ENCODE measurements around the gene BTG2. TPM values are rescaled to one million over a fixed set of nuclear protein-coding genes. Genes with fewer than 3 reads are reported as not detected.
A peak's percentile ranks its signal among the peaks of the same experiment; 100 is the strongest.

BTG2 gene
- total RNA-seq, 1 donor from 2014 or later: 83.5 TPM

- ATAC-seq: peak; percentile 0
- DNase-seq (ENCODE audit: low spot score): peak; percentile 85
- intact Hi-C loops (cut with DNase I): no loop called here
Measured at GRCh38 chr1:203325418-203326091, 20.2 kb downstream of the BTG2 start.

GRCh38 chr1:203326830-203327683 lies 21.7 kb downstream of the BTG2 start:
- peak; percentile 97 for DNase-seq (ENCODE audit: low spot score)
- ATAC-seq: peak; percentile 92
- intact Hi-C loops (cut with DNase I): no loop called here

GRCh38 chr1:203327684-203328457 lies 22.6 kb downstream of the BTG2 start:
- ATAC-seq (peak; percentile 71), DNase-seq (ENCODE audit: low spot score) (peak; percentile 78)
- intact Hi-C loops (cut with DNase I): no loop called here

- intact Hi-C loops (cut with DNase I): no loop called here
- no peak for DNase-seq (ENCODE audit: low spot score)
Measured at GRCh38 chr1:203328714-203329122, 23.4 kb downstream of the BTG2 start.

GRCh38 chr1:203331224-203331623 lies 25.9 kb downstream of the BTG2 start:
- intact Hi-C loops (cut with DNase I): no loop called here
- DNase-seq (ENCODE audit: low spot score): no peak
- no peak for ATAC-seq

More at GRCh38 chr1:203328714-203329122, 23.4 kb downstream of the BTG2 start:
- ATAC-seq: no peak

GRCh38 chr1:203335503-203335902 lies 30.2 kb downstream of the BTG2 start:
- intact Hi-C loops (cut with DNase I): loop anchor here (2.0 kb wide), 1 partner anchor 63 kb away; no protein-coding TSS in a partner anchor
- ATAC-seq (no peak), DNase-seq (ENCODE audit: low spot score) (no peak)

GRCh38 chr1:203336097-203336496 lies 30.8 kb downstream of the BTG2 start:
- ATAC-seq (no peak), DNase-seq (ENCODE audit: low spot score) (no peak)
- intact Hi-C loops (cut with DNase I): no loop called here

- intact Hi-C loops (cut with DNase I): no loop called here
- ATAC-seq: peak; percentile 49
Measured at GRCh38 chr1:203338335-203339036, 33.2 kb downstream of the BTG2 start.

GRCh38 chr1:203340112-203340790 lies 34.9 kb downstream of the BTG2 start:
- peak; percentile 85 for ATAC-seq
- peak; percentile 79 for DNase-seq (ENCODE audit: low spot score)
- intact Hi-C loops (cut with DNase I): loop anchor here (5.0 kb wide), 1 partner anchor 142 kb away; no protein-coding TSS in a partner anchor

More at GRCh38 chr1:203338335-203339036, 33.2 kb downstream of the BTG2 start:
- DNase-seq (ENCODE audit: low spot score): peak; percentile 79

GRCh38 chr1:203342192-203342940 lies 37.0 kb downstream of the BTG2 start:
- DNase-seq (ENCODE audit: low spot score) (no peak), ATAC-seq (peak; percentile 58)

GRCh38 chr1:203343956-203344754 lies 38.8 kb downstream of the BTG2 start:
- ATAC-seq (peak; percentile 3), DNase-seq (ENCODE audit: low spot score) (no peak)
- intact Hi-C loops (cut with DNase I): loop anchor here (5.0 kb wide), 1 partner anchor 138 kb away; no protein-coding TSS in a partner anchor

More at GRCh38 chr1:203342192-203342940, 37.0 kb downstream of the BTG2 start:
- intact Hi-C loops (cut with DNase I): loop anchor here (5.0 kb wide), 1 partner anchor 140 kb away; no protein-coding TSS in a partner anchor

- ATAC-seq (peak; percentile 43), DNase-seq (ENCODE audit: low spot score) (no peak)
- intact Hi-C loops (cut with DNase I): no loop called here
Measured at GRCh38 chr1:203346060-203346768, 40.9 kb downstream of the BTG2 start.

- DNase-seq (ENCODE audit: low spot score) (no peak), ATAC-seq (no peak)
- intact Hi-C loops (cut with DNase I): no loop called here
Measured at GRCh38 chr1:203346769-203347102, 41.4 kb downstream of the BTG2 start.

GRCh38 chr1:203349166-203349565 lies 43.8 kb downstream of the BTG2 start:
- DNase-seq (ENCODE audit: low spot score): no peak
- intact Hi-C loops (cut with DNase I): no loop called here
- ATAC-seq: no peak

GRCh38 chr1:203349773-203350524 lies 44.6 kb downstream of the BTG2 start:
- intact Hi-C loops (cut with DNase I): no loop called here
- no peak for DNase-seq (ENCODE audit: low spot score)
- ATAC-seq: peak; percentile 31

All from sciatic nerve (tissue), 2 donors.